ENCODE data around the gene DPH6.
"Not testable (repeated sequence)": the region's sequence is repeated elsewhere in the genome, so short reads cannot be mapped to it uniquely, and the experiment has no call there.

Gene DPH6

GRCh38 chr15:35431281-35431680 lies 114.7 kb downstream of the DPH6 start:
- DNase-seq: no peak

- DNase-seq: no peak
Measured at GRCh38 chr15:35430301-35430700, 115.7 kb downstream of the DPH6 start.

GRCh38 chr15:35427496-35427895 lies 118.5 kb downstream of the DPH6 start:
- no peak for DNase-seq

- no peak for DNase-seq
Measured at GRCh38 chr15:35427091-35427490, 118.9 kb downstream of the DPH6 start.

- no peak for DNase-seq
Measured at GRCh38 chr15:35410775-35411174, 135.2 kb downstream of the DPH6 start.

- DNase-seq: no peak
Measured at GRCh38 chr15:35399901-35400300, 146.1 kb downstream of the DPH6 start.

GRCh38 chr15:35397027-35397426 lies 148.9 kb downstream of the DPH6 start:
- DNase-seq: no peak

GRCh38 chr15:35394416-35394815 lies 151.5 kb downstream of the DPH6 start:
- no peak for DNase-seq

- DNase-seq: no peak
Measured at GRCh38 chr15:35393398-35393797, 152.6 kb downstream of the DPH6 start.

- not testable (repeated sequence) for DNase-seq
Measured at GRCh38 chr15:35391408-35391984, 154.5 kb downstream of the DPH6 start.

- no peak for DNase-seq
Measured at GRCh38 chr15:35383506-35383905, 162.5 kb downstream of the DPH6 start.

- no peak for DNase-seq
Measured at GRCh38 chr15:35381328-35381727, 164.6 kb downstream of the DPH6 start.

- no peak for DNase-seq
Measured at GRCh38 chr15:35379972-35380371, 166.0 kb downstream of the DPH6 start.

- not testable (repeated sequence) for DNase-seq
Measured at GRCh38 chr15:35378454-35378853, 167.5 kb downstream of the DPH6 start.

- no peak for DNase-seq
Measured at GRCh38 chr15:35376707-35377106, 169.3 kb downstream of the DPH6 start.

GRCh38 chr15:35374661-35375060 lies 171.3 kb downstream of the DPH6 start:
- no peak for DNase-seq

GRCh38 chr15:35362195-35362829 lies 183.7 kb downstream of the DPH6 start:
- DNase-seq: no peak

GRCh38 chr15:35358824-35359223 lies 187.1 kb downstream of the DPH6 start:
- DNase-seq: no peak

- DNase-seq: no peak
Measured at GRCh38 chr15:35351059-35351458, 194.9 kb downstream of the DPH6 start.

- DNase-seq: no peak
Measured at GRCh38 chr15:35349916-35350315, 196.0 kb downstream of the DPH6 start.

GRCh38 chr15:35330916-35331315 lies 215.0 kb downstream of the DPH6 start:
- DNase-seq: no peak

GRCh38 chr15:35330048-35330695 lies 215.8 kb downstream of the DPH6 start:
- DNase-seq: no peak

- no peak for DNase-seq
Measured at GRCh38 chr15:35329521-35329961, 216.4 kb downstream of the DPH6 start.

- not testable (repeated sequence) for DNase-seq
Measured at GRCh38 chr15:35328836-35329235, 217.1 kb downstream of the DPH6 start.

Measured in DMS153 (cell line).